Rectal smooth muscle tissue (tissue), 1 donor: ENCODE results near the gene HNRNPF.
"Not testable (repeated sequence)": the region's sequence is repeated elsewhere in the genome, so short reads cannot be mapped to it uniquely, and the experiment has no call there.

Experiments used
- H3K27ac ChIP-seq: one replicate; pipeline ENCODE4 v1.7.0; 2013; ENCODE audit warnings: low read depth, low read length, inconsistent platforms
- H3K27me3 ChIP-seq: one replicate; pipeline ENCODE4 v1.7.0; 2013; ENCODE audit warnings: low read length; ENCODE audit not compliant: control insufficient read depth, insufficient read depth
- H3K36me3 ChIP-seq: one replicate; pipeline ENCODE4 v1.7.0; 2013; ENCODE audit warnings: low read length; ENCODE audit not compliant: control insufficient read depth, insufficient read depth
- H3K4me1 ChIP-seq: one replicate; pipeline ENCODE4 v1.7.0; 2013; ENCODE audit warnings: low read length; ENCODE audit not compliant: control insufficient read depth, insufficient read depth
- H3K4me3 ChIP-seq: one replicate; pipeline ENCODE4 v1.7.0; 2013; ENCODE audit warnings: low read length
- H3K9ac ChIP-seq: one replicate; pipeline ENCODE4 v1.7.0; 2013; ENCODE audit warnings: low read length

The HNRNPF gene

DNA sequence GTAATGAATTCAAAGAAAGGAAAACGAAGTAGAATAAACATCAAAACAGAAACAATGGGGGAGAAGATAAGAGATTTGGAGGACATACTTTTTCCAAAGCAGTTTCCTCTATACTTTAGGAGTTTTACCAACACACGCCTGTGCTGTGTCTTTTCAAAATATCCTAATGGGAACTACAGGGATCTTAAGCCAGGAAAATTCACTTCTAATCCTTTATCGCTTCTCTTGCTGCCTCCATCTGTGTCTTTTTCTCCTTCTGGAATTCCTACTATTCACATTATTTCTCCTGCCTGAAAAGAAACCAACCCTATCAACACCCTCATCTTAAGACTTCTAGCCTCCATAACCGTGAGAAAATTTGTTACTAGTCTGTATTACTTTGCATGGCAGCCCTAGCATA is 6.8 kb downstream of the HNRNPF start:
- Histone ChIP-seq H3K4me3 (no peak overlapping the region), H3K36me3 (no peaks in the 10 kb centered on the region), H3K27ac (no peak overlapping the region), H3K9ac (no peak overlapping the region), H3K4me1 (peaks cover 12% of the 10 kb centered on the region), H3K27me3 (no peaks in the 10 kb centered on the region)

DNA sequence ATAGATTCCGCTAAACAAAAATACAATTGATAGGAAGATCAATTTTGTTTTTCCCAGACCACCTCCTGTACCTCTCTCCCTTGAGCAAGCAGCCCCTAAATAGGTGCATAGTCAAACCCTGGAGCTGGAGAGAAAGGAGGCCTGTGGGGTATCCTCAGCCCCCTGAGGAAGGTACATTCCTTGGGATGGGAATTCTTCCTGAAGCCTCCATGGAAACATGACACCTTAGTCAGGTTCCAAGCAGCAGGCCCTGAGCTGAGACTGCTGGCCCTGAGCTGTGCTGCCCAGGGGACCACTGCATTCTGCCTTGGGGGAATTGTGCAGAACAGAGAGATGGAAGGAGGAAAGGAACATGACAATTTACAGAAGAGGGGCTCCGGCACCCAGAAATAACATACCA is 7.4 kb downstream of the HNRNPF start:
- Histone ChIP-seq H3K9ac (no peak overlapping the region), H3K36me3 (no peaks in the 10 kb centered on the region), H3K27me3 (no peaks in the 10 kb centered on the region), H3K4me1 (peaks cover 12% of the 10 kb centered on the region), H3K27ac (no peak overlapping the region), H3K4me3 (no peak overlapping the region)

DNA sequence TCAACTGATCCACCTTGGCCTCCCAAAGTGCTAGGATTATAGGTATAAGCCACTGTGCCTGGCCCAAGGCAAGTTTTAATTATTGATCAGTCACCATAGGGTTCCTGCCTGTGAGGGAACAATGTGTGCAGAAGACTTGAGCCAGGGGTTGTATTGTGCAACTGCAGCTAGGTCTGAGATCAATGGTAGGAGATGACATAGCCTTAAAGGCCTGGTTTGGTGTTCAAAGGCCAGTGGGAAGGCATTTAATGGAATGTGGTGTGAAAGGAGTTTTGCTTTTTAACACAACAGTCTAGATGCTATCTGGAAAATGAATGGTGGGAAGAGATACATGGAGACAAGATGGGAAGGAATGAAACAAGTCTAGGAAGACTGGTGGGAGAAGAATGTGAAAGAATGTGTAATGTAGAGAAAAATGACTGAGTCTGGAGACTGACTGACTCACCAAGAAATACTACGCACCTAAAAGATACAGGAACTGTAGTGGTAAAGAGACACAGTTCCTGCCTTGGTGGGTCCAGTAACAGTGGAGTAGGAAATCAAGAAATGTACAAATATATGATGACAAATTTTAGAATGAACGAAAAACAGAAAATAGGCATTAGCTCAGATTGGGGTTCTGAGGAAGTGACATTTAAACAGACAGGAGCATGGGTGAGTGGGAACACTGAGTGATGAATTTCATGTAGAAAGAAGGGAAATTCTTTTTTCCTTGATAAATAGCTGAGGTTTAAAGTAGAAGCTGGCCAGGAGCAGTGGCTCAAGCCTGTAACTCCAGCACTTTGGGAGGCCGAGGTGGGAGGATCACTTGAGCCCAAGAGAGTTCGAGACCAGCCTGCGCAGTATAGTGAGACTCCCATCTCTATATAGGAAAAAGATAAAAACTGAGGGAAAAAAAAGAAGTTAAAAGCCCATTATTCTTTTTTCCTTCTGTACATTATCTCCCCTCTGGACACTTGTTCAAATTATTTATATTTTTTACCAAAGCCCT is 9.4 kb downstream of the HNRNPF start:
- Histone ChIP-seq H3K27ac (no peak overlapping the region), H3K9ac (no peak overlapping the region), H3K4me3 (no peak overlapping the region), H3K36me3 (no peaks in the 10 kb centered on the region), H3K4me1 (peaks cover 14% of the 10 kb centered on the region), H3K27me3 (no peaks in the 10 kb centered on the region)

DNA sequence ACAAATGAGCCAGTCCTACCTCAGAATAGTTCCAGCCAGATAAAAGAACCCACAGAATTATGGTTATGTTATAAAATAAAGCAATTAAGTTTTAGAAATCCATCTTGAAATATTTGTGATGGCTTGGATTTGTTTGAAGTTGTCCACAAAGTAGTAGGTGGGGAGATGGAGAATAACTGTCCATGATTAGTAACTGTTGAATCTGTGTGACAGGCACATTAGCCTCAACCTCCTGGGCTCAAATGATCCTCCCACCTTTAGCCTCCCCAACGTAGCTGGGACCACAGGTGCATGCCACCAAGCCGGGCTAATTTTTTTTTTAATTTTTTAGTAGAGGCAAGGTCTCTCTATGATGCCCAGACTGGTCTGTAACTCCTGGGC is 10.1 kb downstream of the HNRNPF start:
- Histone ChIP-seq H3K36me3 (peaks cover 2% of the 10 kb centered on the region), H3K27ac (no peak overlapping the region), H3K27me3 (no peaks in the 10 kb centered on the region), H3K9ac (no peak overlapping the region), H3K4me1 (peaks cover 14% of the 10 kb centered on the region), H3K4me3 (no peak overlapping the region)

DNA sequence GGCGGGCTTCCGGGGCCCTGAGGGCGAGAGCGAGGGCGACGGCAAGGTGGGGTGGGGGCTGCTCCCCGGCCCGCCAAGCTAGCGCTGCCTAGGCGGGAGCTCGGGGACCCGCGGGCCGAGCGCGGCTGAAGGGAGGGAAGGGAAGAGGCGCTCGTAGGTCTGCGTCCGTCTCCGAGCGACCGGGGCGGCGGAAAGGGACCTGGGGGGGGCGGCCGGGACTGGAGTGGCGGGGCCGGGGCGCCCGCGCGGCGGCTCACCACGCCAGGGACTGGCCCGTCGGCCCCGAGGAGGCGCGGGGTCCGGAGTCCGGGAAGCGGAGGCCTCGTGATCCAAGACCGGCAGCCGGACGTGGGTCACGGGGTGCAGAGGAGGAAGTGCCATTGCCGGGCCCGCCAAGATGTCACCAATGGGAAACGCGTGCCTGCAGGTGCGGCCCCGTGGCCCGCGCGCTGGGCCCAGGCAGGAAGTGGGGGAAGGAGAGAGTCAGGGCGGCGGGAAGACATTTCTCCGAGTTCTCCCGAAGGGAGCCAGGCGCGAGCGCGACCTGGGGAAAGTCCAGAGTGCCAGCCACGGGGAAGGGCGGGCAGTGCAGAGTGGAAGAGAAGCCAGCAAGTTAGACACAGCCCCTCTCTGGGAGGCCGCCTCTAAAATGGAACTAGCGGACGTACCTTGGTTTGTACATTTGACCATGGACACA is 11.9 kb downstream of the HNRNPF start:
- Histone ChIP-seq H3K4me1 (peaks cover 14% of the 10 kb centered on the region), H3K27me3 (no peaks in the 10 kb centered on the region), H3K4me3 (peak overlapping the region; percentile 84), H3K27ac (peak overlapping the region; percentile 92), H3K36me3 (peaks cover 11% of the 10 kb centered on the region), H3K9ac (peak overlapping the region; percentile 5)

DNA sequence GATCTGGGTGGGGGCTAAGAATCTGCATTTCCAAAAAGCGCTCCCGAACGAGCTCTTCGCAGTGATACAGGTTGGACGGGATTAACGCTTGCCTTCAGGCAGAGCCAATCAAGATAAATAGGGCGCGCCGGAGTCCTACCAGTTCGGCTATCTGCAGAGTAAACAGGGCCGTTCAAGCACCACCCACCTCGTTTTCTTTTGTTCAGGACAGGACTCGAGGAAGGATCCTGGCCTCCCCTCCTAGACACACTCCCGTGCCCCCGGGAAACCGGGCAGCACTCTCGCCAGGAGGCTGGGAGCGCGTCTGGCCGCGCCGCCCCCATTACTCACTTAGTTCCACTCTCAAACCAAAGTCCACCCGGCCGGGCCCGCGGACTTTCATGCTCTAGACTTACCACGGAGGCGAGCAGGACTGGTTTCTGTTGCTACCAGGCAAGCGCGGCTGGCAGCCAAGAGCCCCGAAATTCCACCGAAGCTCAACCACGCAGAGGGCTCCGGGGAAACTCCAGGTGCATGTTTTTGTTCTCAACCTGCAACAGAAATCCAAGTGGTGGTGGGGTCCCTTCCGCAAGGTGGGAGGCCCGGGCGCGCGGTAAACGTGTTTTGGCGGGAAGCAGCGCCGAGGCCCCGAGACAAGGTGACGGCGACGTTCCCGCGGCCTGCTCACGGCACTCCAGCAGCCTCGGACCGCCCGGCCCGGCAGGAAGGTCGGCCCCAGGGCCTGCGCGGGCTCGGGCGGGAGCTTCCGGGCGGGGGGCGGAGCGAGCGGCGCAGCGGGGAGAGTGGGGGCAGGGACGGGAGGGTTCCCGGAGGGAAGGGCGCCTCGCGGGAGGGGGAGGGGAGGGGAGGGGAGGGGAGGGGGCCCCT is 12.7 kb downstream of the HNRNPF start:
- Histone ChIP-seq H3K9ac (peak overlapping the region; percentile 64), H3K36me3 (peaks cover 18% of the 10 kb centered on the region), H3K4me1 (peaks cover 14% of the 10 kb centered on the region), H3K27me3 (no peaks in the 10 kb centered on the region), H3K4me3 (peak overlapping the region; percentile 84), H3K27ac (peak overlapping the region; percentile 92)

DNA sequence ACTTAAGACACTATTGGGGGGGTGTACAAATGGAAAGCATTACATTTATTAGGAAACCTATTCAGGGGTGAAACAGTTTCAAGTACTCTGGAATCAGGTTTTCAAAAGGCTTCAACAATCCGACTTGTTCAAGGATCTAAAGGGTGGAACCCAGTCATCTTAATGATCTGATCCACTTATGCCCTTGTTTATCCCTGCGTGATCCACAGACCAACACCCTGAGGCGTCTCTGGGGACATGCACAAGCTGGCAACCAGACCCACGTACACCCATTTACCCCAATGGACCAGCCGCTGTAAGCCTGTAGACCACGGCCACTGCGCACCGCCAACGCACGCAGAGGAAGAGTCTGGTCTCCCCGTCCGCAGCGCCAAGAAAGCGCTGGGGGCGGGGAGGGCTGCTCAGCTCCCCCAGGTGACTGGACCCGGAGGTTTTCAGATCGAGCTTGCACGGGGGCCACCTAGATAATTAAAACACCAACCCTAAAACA is 13.4 kb downstream of the HNRNPF start:
- Histone ChIP-seq H3K27me3 (no peaks in the 10 kb centered on the region), H3K4me1 (peaks cover 14% of the 10 kb centered on the region), H3K4me3 (peak overlapping the region; percentile 84), H3K36me3 (peaks cover 22% of the 10 kb centered on the region), H3K27ac (peak overlapping the region; percentile 88), H3K9ac (peak overlapping the region; percentile 64)

DNA sequence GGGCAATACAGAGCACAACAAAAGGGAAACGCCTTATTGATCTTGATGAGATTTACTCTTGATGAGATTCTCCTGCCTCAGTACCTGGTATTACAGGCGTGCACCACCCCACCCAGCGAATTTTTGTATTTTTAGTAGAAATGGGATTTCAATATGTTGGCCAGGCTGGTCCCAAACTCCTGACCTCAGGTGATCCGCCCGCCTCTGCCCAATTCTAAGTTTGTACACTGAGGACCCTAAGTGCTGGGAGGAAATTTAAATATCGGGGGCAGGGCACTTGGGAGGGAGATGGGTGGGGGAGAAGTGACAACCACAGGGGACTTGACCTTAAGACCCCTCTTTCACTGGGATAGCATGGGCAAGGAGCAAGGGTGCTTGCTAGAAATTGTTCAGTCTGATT is 14.1 kb downstream of the HNRNPF start:
- H3K27me3 ChIP-seq, result no peaks in the 10 kb centered on the region
- H3K36me3 ChIP-seq, result peaks cover 27% of the 10 kb centered on the region
- H3K27ac ChIP-seq, result no peak overlapping the region
- no peak overlapping the region for H3K9ac ChIP-seq
- peaks cover 14% of the 10 kb centered on the region for H3K4me1 ChIP-seq
- peak overlapping the region; percentile 84 for H3K4me3 ChIP-seq

DNA sequence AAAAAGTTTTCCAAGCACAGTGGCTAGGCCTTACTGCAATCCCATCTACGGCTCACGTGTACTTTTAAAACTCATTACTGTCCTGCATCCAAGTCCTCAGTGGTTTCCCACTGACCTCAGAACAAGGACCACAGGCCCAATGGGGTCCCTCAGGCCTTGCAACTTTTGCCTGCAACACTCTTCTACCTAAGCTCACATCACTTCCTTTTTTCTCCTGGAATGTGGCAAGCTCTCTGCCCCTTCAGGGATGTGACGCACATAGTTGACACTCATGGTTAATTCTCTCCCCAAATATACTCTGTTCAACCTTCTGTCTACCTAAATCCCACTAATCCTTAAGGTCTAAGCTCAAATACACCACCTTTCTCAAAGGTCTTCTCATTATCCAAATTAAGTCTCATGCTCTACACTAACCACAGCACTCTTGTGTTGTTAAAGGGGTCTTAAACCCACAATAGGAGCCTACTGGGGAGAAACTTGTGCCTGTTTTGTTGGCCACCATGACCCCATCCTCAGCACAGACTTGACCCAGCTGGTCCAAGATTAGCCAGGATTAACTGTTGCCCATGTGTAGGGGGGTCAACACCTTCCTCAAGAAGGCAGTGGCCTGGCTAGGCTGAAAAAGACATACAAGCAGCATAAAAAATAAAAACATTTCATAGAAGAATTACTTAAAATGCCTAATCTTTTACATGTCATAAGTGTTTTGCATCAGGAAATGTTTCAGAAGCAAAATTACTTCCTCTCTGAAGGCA is 15.2 kb downstream of the HNRNPF start:
- Histone ChIP-seq H3K27ac (no peak overlapping the region), H3K27me3 (no peaks in the 10 kb centered on the region), H3K36me3 (peaks cover 32% of the 10 kb centered on the region), H3K9ac (no peak overlapping the region), H3K4me1 (peaks cover 14% of the 10 kb centered on the region), H3K4me3 (no peak overlapping the region)

DNA sequence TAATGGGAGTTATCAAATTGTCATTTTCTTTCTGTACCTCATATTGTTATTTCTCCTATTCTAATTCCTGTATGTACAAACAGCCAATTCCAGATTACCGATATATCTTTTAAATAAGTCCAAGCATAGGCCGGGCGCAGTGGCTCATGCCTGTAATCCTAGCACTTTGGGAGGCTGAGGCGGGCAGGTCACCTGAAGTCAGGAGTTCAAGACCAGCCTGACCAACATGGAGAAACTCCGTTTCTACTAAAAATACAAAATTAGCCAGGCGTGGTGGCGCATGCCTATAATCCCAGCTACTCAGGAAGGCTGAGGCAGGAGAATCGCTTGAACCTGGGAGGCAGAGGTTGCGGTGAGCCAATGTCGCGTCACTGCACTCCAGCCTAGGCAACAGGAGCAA is 15.8 kb downstream of the HNRNPF start:
- not testable (repeated sequence) for H3K27ac ChIP-seq

DNA sequence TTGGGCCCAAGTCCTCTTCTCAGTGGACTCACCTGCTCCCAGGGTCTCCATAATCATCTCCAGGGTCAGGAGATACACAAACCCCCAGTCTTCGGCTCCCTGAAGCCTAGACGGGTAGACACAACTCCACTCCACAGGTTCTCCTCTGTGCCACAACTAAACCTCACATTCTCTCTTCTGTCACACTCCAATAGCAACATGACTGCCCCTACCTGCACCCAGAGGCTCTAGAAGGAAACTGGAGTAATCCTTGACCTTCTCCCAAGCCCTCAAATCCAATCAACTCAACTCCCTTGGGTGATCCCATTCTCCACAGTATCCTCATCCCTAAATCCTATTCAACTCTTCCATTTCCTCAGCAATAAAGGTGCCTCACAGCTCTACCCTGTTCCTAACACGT is 16.2 kb downstream of the HNRNPF start:
- Histone ChIP-seq H3K4me1 (peaks cover 10% of the 10 kb centered on the region), H3K4me3 (no peak overlapping the region), H3K36me3 (peaks cover 36% of the 10 kb centered on the region), H3K9ac (no peak overlapping the region), H3K27ac (no peak overlapping the region), H3K27me3 (no peaks in the 10 kb centered on the region)

More for the DNA sequence above, 15.8 kb downstream of the HNRNPF start:
- Histone ChIP-seq H3K4me1 (peaks cover 14% of the 10 kb centered on the region), H3K36me3 (peaks cover 36% of the 10 kb centered on the region)
- H3K27me3 ChIP-seq, H3K9ac ChIP-seq, H3K4me3 ChIP-seq: not testable (repeated sequence)
